ENCODE measurements around the gene JAK1. TPM values are rescaled to one million over a fixed set of nuclear protein-coding genes. Genes with fewer than 3 reads are reported as not detected.

Gene JAK1
- total RNA-seq, 1 donor from 2014 or later, result 80.7 TPM

- H3K4me2 ChIP-seq (ENCODE audit: low read length), result no peak overlapping the region
- Mint-ChIP-seq H3K27me3 (ENCODE audit: low read depth, unreplicated experiment) (no peaks in the 10 kb centered on the region), H3K4me3 (ENCODE audit: unreplicated experiment) (no peak overlapping the region), H3K9me3 (ENCODE audit: unreplicated experiment) (no peaks in the 10 kb centered on the region), H3K4me1 (ENCODE audit: low read depth, unreplicated experiment) (peaks cover 8% of the 10 kb centered on the region), H3K27ac (ENCODE audit: unreplicated experiment) (no peak overlapping the region), H3K36me3 (ENCODE audit: low read depth, unreplicated experiment) (no peaks in the 10 kb centered on the region)
- FAIRE-seq (no peak), DNase-seq (ENCODE audit: low read depth) (no peak)
- no peak overlapping the region for H3K27ac ChIP-seq (ENCODE audit: low read depth, low read length)
- no peaks in the 10 kb centered on the region for H3K27me3 ChIP-seq (ENCODE audit: insufficient read depth, low read length)
- no peak overlapping the region for H2AFZ ChIP-seq (ENCODE audit: low read depth, low read length)
- H3K79me2 ChIP-seq (ENCODE audit: insufficient read depth, low read length), result peaks cover 86% of the 10 kb centered on the region
- no peaks in the 10 kb centered on the region for H3K36me3 ChIP-seq (ENCODE audit: insufficient read depth, low read length)
- TF ChIP-seq EZH2 (IDR thresholded peaks at IDR 0.05; ENCODE audit: insufficient read depth, low read length), result no peak
- TF ChIP-seq, protein P1, sequence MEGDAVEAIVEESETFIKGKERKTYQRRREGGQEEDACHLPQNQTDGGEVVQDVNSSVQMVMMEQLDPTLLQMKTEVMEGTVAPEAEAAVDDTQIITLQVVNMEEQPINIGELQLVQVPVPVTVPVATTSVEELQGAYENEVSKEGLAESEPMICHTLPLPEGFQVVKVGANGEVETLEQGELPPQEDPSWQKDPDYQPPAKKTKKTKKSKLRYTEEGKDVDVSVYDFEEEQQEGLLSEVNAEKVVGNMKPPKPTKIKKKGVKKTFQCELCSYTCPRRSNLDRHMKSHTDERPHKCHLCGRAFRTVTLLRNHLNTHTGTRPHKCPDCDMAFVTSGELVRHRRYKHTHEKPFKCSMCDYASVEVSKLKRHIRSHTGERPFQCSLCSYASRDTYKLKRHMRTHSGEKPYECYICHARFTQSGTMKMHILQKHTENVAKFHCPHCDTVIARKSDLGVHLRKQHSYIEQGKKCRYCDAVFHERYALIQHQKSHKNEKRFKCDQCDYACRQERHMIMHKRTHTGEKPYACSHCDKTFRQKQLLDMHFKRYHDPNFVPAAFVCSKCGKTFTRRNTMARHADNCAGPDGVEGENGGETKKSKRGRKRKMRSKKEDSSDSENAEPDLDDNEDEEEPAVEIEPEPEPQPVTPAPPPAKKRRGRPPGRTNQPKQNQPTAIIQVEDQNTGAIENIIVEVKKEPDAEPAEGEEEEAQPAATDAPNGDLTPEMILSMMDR (IDR thresholded peaks at IDR 0.05; ENCODE audit: insufficient read depth, low read depth, low read length), result no peak
- H4K20me1 ChIP-seq (ENCODE audit: insufficient read depth, low read length), result peaks cover 76% of the 10 kb centered on the region
- H3K4me3 ChIP-seq (ENCODE audit: insufficient read depth, low read depth, low read length), result no peak overlapping the region
- H3K4me1 ChIP-seq (ENCODE audit: insufficient read depth, low read length), result no peaks in the 10 kb centered on the region
- no peaks in the 10 kb centered on the region for H3K9me3 ChIP-seq (ENCODE audit: insufficient read depth, low read depth, low read length)
- H3K9ac ChIP-seq (ENCODE audit: low read length), result no peak overlapping the region
Observed at GRCh38 chr1:64962441-64962840, 3.9 kb downstream of the JAK1 start.

GRCh38 chr1:64961923-64962322, 4.4 kb downstream of the JAK1 start:
- Histone ChIP-seq H4K20me1 (ENCODE audit: insufficient read depth, low read length) (peaks cover 81% of the 10 kb centered on the region), H3K4me3 (ENCODE audit: insufficient read depth, low read depth, low read length) (no peak overlapping the region), H3K36me3 (ENCODE audit: insufficient read depth, low read length) (no peaks in the 10 kb centered on the region), H3K9me3 (ENCODE audit: insufficient read depth, low read depth, low read length) (no peaks in the 10 kb centered on the region), H3K4me2 (ENCODE audit: low read length) (no peak overlapping the region), H2AFZ (ENCODE audit: low read depth, low read length) (no peak overlapping the region), H3K79me2 (ENCODE audit: insufficient read depth, low read length) (peaks cover 91% of the 10 kb centered on the region), H3K4me1 (ENCODE audit: insufficient read depth, low read length) (peaks cover 5% of the 10 kb centered on the region), H3K9ac (ENCODE audit: low read length) (no peak overlapping the region), H3K27ac (ENCODE audit: low read depth, low read length) (no peak overlapping the region), H3K27me3 (ENCODE audit: insufficient read depth, low read length) (no peaks in the 10 kb centered on the region)
- FAIRE-seq, result no peak
- TF ChIP-seq EZH2 (IDR thresholded peaks at IDR 0.05; ENCODE audit: insufficient read depth, low read length), result no peak
- TF ChIP-seq, protein P1 (IDR thresholded peaks at IDR 0.05; ENCODE audit: insufficient read depth, low read depth, low read length), result no peak
- H3K27ac Mint-ChIP-seq (ENCODE audit: unreplicated experiment), result no peak overlapping the region
- H3K27me3 Mint-ChIP-seq (ENCODE audit: low read depth, unreplicated experiment), result no peaks in the 10 kb centered on the region
- no peaks in the 10 kb centered on the region for H3K36me3 Mint-ChIP-seq (ENCODE audit: low read depth, unreplicated experiment)
- H3K9me3 Mint-ChIP-seq (ENCODE audit: unreplicated experiment), result no peaks in the 10 kb centered on the region
- H3K4me1 Mint-ChIP-seq (ENCODE audit: low read depth, unreplicated experiment), result peaks cover 8% of the 10 kb centered on the region
- DNase-seq (ENCODE audit: low read depth), result no peak
- no peak overlapping the region for H3K4me3 Mint-ChIP-seq (ENCODE audit: unreplicated experiment)

GRCh38 chr1:64960731-64961130, 5.6 kb downstream of the JAK1 start:
- TF ChIP-seq EZH2 (IDR thresholded peaks at IDR 0.05; ENCODE audit: insufficient read depth, low read length), result no peak
- TF ChIP-seq, protein P1 (IDR thresholded peaks at IDR 0.05; ENCODE audit: insufficient read depth, low read depth, low read length), result no peak
- Histone ChIP-seq H3K79me2 (ENCODE audit: insufficient read depth, low read length) (peaks cover 97% of the 10 kb centered on the region), H3K36me3 (ENCODE audit: insufficient read depth, low read length) (no peaks in the 10 kb centered on the region), H3K9me3 (ENCODE audit: insufficient read depth, low read depth, low read length) (no peaks in the 10 kb centered on the region), H3K27ac (ENCODE audit: low read depth, low read length) (no peak overlapping the region), H3K9ac (ENCODE audit: low read length) (no peak overlapping the region), H3K4me1 (ENCODE audit: insufficient read depth, low read length) (peaks cover 15% of the 10 kb centered on the region), H3K4me2 (ENCODE audit: low read length) (no peak overlapping the region), H2AFZ (ENCODE audit: low read depth, low read length) (no peak overlapping the region), H3K4me3 (ENCODE audit: insufficient read depth, low read depth, low read length) (no peak overlapping the region), H3K27me3 (ENCODE audit: insufficient read depth, low read length) (no peaks in the 10 kb centered on the region), H4K20me1 (ENCODE audit: insufficient read depth, low read length) (peaks cover 92% of the 10 kb centered on the region)
- H3K9me3 Mint-ChIP-seq (ENCODE audit: unreplicated experiment), result no peaks in the 10 kb centered on the region
- no peak overlapping the region for H3K4me3 Mint-ChIP-seq (ENCODE audit: unreplicated experiment)
- H3K4me1 Mint-ChIP-seq (ENCODE audit: low read depth, unreplicated experiment), result peaks cover 8% of the 10 kb centered on the region
- no peak overlapping the region for H3K27ac Mint-ChIP-seq (ENCODE audit: unreplicated experiment)
- no peaks in the 10 kb centered on the region for H3K36me3 Mint-ChIP-seq (ENCODE audit: low read depth, unreplicated experiment)
- DNase-seq (ENCODE audit: low read depth), result no peak
- H3K27me3 Mint-ChIP-seq (ENCODE audit: low read depth, unreplicated experiment), result no peaks in the 10 kb centered on the region
- no peak for FAIRE-seq
